Heart left ventricle (tissue), 13 donors: ENCODE results near the gene INSR.

Experiments
- POLR2A ChIP-seq, 2 donors: fragments of 450-650 bp; IDR thresholded peaks; one replicate each; pipeline ENCODE4 v1.6.1; 2017; ENCODE audit warnings: antibody characterized with exemption in 2 of 2, mild to moderate bottlenecking in 2 of 2, moderate library complexity in 2 of 2
- TF ChIP-seq, protein P1 (sequence below), 12 donors: fragments of 200-600 bp; sonication (generic) in 4 of 12; IDR thresholded peaks; one replicate each; pipeline versions ENCODE4 v1.5.0 to v1.8.0; 2018 to 2022; ENCODE audit warnings: antibody characterized with exemption in 12 of 12, mild to moderate bottlenecking in 5 of 12
- donor health status: ischemic (EF 13 %, LVEDD 7.1; RV severe dilation, severe dysfunction).
- donor health status: DM: no; HTN: yes; CAD: no.
- donor health status: DM: no; HTN: no; CAD: no.
- donor health status: ischemic (EF 25% LVEDD 6.9; RV normal size, moderate dysfunction).
- donor health status: ischemic (EF 25% LVEDD 5.7; RV mildly dilated, moderate dysfunction).
- donor health status: ischemic (EF 35%, LVEDD 5.7; RV mildly dilated, moderate dysfunction).
- donor health status: nonischemic (EF 11% LVEDD 7.7; RV severe dilation, severe dysfunction).
- donor health status: DM: yes; HTN: yes; CAD: no.
- donor health status: PGD.
- donor health status: ischemic (EF 29% LVEDD 5.4; RV normal size, mild dysfunction).
- donor health status: nonischemic (EF 23%, LVEDD 6.1; RV moderate dilation, normal function).

DNA sequence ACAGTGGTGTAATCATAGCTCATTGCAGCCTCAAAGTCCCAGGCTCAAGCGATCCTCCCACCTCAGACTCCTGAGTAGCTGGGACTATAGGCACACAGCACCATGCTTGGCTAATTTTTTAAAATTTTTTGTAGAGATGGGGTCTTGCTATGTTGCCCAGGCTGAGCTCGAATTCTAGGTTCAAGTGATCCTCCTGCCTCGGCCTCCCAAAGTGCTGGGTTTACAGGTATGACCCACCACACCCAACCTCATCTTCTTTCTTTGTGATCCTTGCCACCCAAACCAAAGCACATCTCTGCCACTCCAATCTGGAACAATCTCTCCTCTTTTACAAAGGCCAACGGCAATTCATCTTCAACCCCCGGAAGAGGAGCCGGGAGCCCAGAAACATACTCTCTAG lies 38.6 kb downstream of the INSR start:
- TF ChIP-seq POLR2A (IDR thresholded peaks at IDR 0.05), result no peak
- TF ChIP-seq, protein P1, sequence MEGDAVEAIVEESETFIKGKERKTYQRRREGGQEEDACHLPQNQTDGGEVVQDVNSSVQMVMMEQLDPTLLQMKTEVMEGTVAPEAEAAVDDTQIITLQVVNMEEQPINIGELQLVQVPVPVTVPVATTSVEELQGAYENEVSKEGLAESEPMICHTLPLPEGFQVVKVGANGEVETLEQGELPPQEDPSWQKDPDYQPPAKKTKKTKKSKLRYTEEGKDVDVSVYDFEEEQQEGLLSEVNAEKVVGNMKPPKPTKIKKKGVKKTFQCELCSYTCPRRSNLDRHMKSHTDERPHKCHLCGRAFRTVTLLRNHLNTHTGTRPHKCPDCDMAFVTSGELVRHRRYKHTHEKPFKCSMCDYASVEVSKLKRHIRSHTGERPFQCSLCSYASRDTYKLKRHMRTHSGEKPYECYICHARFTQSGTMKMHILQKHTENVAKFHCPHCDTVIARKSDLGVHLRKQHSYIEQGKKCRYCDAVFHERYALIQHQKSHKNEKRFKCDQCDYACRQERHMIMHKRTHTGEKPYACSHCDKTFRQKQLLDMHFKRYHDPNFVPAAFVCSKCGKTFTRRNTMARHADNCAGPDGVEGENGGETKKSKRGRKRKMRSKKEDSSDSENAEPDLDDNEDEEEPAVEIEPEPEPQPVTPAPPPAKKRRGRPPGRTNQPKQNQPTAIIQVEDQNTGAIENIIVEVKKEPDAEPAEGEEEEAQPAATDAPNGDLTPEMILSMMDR (IDR thresholded peaks at IDR 0.05), result no peak
